Right lobe of liver (tissue), 4 donors: ENCODE measurements around the gene L3MBTL2.

ENCODE experiments used
- POLR2A ChIP-seq: fragments of 450-650 bp; IDR thresholded peaks from one replicate; pipeline ENCODE4 v1.6.1; 2017; ENCODE audit warnings: antibody characterized with exemption, mild to moderate bottlenecking
- TF ChIP-seq, protein P1 (sequence below), 4 donors: fragments of 200-600 bp in 3 of 4; fragments of 450-650 bp in 1 of 4; IDR thresholded peaks; one replicate each; pipeline versions ENCODE4 v1.5.1 to v1.8.0; 2016 to 2022; ENCODE audit warnings: antibody characterized with exemption in 4 of 4, mild to moderate bottlenecking in 2 of 4
- donor health status: DM: no; HTN: no; CAD: no.
- donor health status: DM: no; HTN: no; CAD: no.
- donor health status: DM: no; HTN: yes; CAD: no.

DNA sequence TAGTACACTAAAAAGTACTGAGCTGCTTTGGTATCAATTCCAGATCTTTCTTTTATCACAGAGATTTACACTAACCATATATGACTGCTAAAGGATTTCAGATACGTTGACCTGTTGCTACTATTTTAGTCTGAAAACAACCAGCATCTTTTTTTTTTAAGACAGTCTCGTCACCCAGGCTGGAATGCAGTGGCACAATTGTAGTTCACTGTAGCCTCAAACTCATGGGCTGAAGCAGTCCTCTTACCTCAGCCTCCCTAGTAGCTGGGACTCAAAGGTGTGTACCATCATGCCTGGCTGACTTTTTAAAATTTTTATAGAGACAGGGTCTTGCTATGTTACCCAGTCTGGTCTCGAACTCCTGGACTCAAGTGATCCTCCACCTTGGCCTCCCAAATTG is 24.2 kb upstream of the L3MBTL2 start:
- TF ChIP-seq, protein P1, sequence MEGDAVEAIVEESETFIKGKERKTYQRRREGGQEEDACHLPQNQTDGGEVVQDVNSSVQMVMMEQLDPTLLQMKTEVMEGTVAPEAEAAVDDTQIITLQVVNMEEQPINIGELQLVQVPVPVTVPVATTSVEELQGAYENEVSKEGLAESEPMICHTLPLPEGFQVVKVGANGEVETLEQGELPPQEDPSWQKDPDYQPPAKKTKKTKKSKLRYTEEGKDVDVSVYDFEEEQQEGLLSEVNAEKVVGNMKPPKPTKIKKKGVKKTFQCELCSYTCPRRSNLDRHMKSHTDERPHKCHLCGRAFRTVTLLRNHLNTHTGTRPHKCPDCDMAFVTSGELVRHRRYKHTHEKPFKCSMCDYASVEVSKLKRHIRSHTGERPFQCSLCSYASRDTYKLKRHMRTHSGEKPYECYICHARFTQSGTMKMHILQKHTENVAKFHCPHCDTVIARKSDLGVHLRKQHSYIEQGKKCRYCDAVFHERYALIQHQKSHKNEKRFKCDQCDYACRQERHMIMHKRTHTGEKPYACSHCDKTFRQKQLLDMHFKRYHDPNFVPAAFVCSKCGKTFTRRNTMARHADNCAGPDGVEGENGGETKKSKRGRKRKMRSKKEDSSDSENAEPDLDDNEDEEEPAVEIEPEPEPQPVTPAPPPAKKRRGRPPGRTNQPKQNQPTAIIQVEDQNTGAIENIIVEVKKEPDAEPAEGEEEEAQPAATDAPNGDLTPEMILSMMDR (IDR thresholded peaks at IDR 0.05): no peak
- no peak for TF ChIP-seq POLR2A
